HTERT RPE-1 (cell line): ENCODE data around the gene KATNB1.

Experiments
- in situ Hi-C: fragments of 300-500 bp; cut with MboI; formaldehyde crosslinking; loops from 4 replicates; pipeline ENCODE4 v1.14.3; 2020; ENCODE audit warnings: low sequenced_read_pairs

The KATNB1 gene

DNA sequence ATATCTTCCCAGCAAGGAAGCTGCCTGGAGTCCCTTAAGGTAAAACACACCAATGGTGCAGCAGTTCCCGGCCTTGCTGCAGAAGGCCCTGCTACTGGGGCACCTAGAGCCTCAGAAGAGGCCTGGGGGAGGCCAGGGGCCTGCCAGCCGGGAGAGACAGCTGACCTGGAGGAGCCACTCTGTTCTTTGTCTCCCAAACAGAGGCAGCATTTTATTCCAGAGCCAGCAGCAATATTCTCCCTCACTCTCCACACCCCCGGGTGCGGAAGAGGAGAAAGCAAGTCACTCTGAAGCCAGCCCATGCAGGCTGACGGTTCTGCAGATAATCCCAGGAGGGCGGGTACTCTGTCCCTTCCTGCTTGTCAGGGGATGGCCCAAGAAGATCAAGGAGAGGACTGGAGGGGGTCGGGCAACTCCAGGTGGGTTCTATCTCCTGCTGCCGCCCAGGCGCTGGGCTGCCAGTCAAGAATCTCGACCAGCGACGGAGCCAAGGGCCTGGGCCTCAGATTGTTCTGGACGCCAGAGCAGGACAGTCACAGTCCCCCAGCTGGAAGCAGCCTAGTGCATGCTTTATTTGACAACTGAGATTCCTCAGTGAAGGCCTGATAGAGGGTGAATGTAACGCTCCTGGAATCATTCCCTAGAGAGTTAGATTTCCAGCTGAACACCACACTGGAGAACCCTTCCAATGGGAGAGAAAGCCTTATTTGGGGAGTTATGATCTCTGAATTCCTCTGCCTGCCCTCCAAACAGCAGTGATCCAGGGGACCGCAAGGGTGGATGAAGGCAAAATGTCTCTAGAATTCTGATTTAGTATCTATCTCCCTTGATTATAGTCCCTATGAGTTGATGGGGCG, 67.8 kb downstream of the KATNB1 start:
- in situ Hi-C loops = no loop called here

DNA sequence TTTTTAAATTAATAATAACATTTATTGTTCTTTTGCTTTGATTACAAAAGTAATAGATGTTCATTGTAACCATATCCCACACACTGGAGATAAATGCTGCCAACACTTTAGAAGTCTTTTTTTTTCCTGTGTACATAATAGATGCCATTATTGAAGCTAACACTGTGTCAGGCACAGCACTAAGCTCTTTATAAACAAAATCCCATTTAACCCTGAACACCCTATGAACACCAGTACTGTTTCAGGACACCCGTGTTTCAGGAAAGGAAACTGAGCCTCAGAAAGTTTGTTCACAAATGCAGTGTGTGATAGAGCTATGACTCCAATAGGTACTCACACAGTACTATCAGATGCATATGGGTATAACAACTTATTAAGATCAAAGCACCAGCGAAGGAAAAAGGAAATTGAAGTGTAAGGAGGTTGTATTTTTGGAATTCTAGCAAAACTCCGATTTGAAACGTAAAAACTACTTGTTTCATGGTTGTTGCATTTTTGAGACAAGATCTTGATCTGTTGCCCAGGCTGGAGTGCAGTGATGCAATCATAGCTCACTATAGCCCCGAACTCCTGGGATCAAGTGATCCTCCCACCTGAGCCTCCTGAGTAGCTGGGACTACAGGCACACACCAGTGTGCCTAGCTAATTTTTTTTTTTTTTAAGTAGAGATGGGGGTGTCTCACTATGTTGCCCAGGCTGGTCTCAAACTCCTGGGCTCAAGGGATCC, 68.7 kb downstream of the KATNB1 start:
- in situ Hi-C loops = no loop called here

DNA sequence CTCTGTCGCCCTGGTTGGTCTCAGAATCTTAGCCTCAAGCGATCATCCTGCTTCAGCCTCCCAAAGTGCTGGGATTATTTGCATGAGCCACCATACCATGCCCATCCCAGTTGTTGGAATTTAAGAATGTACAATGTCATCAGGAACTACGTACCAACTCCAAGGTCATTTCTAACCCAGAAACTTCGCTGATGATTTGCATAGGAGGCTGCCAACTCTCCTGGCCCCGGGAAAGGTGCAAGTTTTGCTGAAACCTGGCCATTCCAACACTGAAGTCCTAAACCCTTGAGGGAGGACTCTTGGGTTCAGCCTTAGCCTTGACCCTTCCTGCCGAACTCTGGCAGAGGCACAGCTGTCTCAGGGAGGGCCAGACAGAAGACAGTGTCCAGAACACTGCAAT, 69.6 kb downstream of the KATNB1 start:
- in situ Hi-C loops = no loop called here
